SK-N-MC (cell line): Measurements from ENCODE around the gene HMG20B.
A peak's percentile ranks its signal among the peaks of the same experiment; 100 is the strongest.

Experiments used
- DNase-seq: peaks from one replicate; pipeline ENCODE4 v3.0.0-alpha.2; 2011; ENCODE audit warnings: low read depth, low spot score
- H3K27ac ChIP-seq: fragments of 200-600 bp; sonication (generic); 2 replicates; pipeline ENCODE4 v1.5.1; 2016; ENCODE audit warnings: mixed run types
- H3K36me3 ChIP-seq: fragments of 200-600 bp; sonication (generic); 2 replicates; pipeline ENCODE4 v1.6.1; 2017; ENCODE audit warnings: antibody characterized with exemption, low read length, mixed read lengths; ENCODE audit not compliant: insufficient read depth
- H3K4me3 ChIP-seq: fragments of 200-600 bp; sonication (generic); 2 replicates; pipeline ENCODE4 v1.5.1; 2016
- H3K9ac ChIP-seq: fragments of 200-600 bp; sonication (generic); 2 replicates; pipeline ENCODE4 v1.8.0; 2017; ENCODE audit warnings: mixed run types, mixed read lengths; ENCODE audit not compliant: insufficient read length
- H3K9me3 ChIP-seq: fragments of 200-600 bp; sonication (generic); 2 replicates; pipeline ENCODE4 v1.6.1; 2017; ENCODE audit warnings: low read depth, mild to moderate bottlenecking, antibody characterized with exemption, low read length, moderate library complexity, mixed read lengths
- EZH2 ChIP-seq: fragments of 200-600 bp; sonication (generic); IDR thresholded peaks from one replicate; pipeline ENCODE4 v1.6.1; 2017; ENCODE audit warnings: antibody characterized with exemption
- FOXP2 ChIP-seq: optimal IDR thresholded peaks from 2 replicates; pipeline ENCODE3; 2011; ENCODE audit warnings: mild to moderate bottlenecking, moderate library complexity; ENCODE audit not compliant: insufficient read depth; ENCODE audit errors: extremely low read length, control extremely low read depth
- POLR2AphosphoS5 ChIP-seq: IDR thresholded peaks from 2 replicates; pipeline ENCODE4 v1.6.1; 2012; ENCODE audit warnings: mild to moderate bottlenecking, low read depth, low read length, borderline replicate concordance

Gene HMG20B

GRCh38 chr19:3607303-3608078, 34.7 kb downstream of the HMG20B start:
- no peak for DNase-seq
- Histone ChIP-seq H3K36me3 (no peaks in the 10 kb centered on the region; the same call in 1 of the 2 replicates), H3K9ac (no peak overlapping the region), H3K27ac (no peak overlapping the region), H3K4me3 (no peak overlapping the region), H3K9me3 (no peaks in the 10 kb centered on the region)
- TF ChIP-seq FOXP2, result no peak
- TF ChIP-seq POLR2AphosphoS5, result peak; percentile 19; the same call in 1 of the 2 replicates
- no peak for TF ChIP-seq EZH2

GRCh38 chr19:3608079-3608641, 35.4 kb downstream of the HMG20B start:
- Histone ChIP-seq H3K9me3 (no peaks in the 10 kb centered on the region), H3K9ac (no peak overlapping the region), H3K36me3 (no peaks in the 10 kb centered on the region; the same call in 1 of the 2 replicates), H3K27ac (no peak overlapping the region), H3K4me3 (no peak overlapping the region)
- TF ChIP-seq POLR2AphosphoS5 (no peak), EZH2 (no peak), FOXP2 (no peak)
- no peak for DNase-seq

- DNase-seq, result no peak
- H3K4me3 ChIP-seq, result no peak overlapping the region
- H3K9ac ChIP-seq, result no peak overlapping the region
Measured at GRCh38 chr19:3608750-3609322, 36.1 kb downstream of the HMG20B start.

GRCh38 chr19:3609779-3610719, 37.3 kb downstream of the HMG20B start:
- H3K9me3 ChIP-seq, result no peaks in the 10 kb centered on the region
- no peaks in the 10 kb centered on the region; the same call in 1 of the 2 replicates for H3K36me3 ChIP-seq
- TF ChIP-seq EZH2 (no peak), FOXP2 (no peak), POLR2AphosphoS5 (no peak; the same call in 1 of the 2 replicates)
- H3K4me3 ChIP-seq, result no peak overlapping the region
- peak overlapping the region; percentile 67; the same call in 1 of the 2 replicates for H3K27ac ChIP-seq
- no peak for DNase-seq
- no peak overlapping the region for H3K9ac ChIP-seq

More at GRCh38 chr19:3608750-3609322, 36.1 kb downstream of the HMG20B start:
- no peaks in the 10 kb centered on the region for H3K9me3 ChIP-seq
- TF ChIP-seq POLR2AphosphoS5 (no peak), EZH2 (no peak), FOXP2 (no peak)
- no peaks in the 10 kb centered on the region; the same call in 1 of the 2 replicates for H3K36me3 ChIP-seq
- H3K27ac ChIP-seq, result no peak overlapping the region

GRCh38 chr19:3610745-3611717, 38.3 kb downstream of the HMG20B start:
- H3K9ac ChIP-seq, result no peak overlapping the region
- TF ChIP-seq EZH2 (no peak), FOXP2 (no peak), POLR2AphosphoS5 (no peak)
- DNase-seq, result no peak
- H3K4me3 ChIP-seq, result no peak overlapping the region
- H3K36me3 ChIP-seq, result no peaks in the 10 kb centered on the region; the same call in 1 of the 2 replicates
- H3K27ac ChIP-seq, result peak overlapping the region; percentile 67; the same call in 1 of the 2 replicates
- no peaks in the 10 kb centered on the region for H3K9me3 ChIP-seq

GRCh38 chr19:3611841-3612240, 39.1 kb downstream of the HMG20B start:
- no peak overlapping the region for H3K27ac ChIP-seq
- no peak for DNase-seq
- H3K9ac ChIP-seq, result no peak overlapping the region
- H3K9me3 ChIP-seq, result no peaks in the 10 kb centered on the region
- H3K4me3 ChIP-seq, result no peak overlapping the region
- H3K36me3 ChIP-seq, result no peaks in the 10 kb centered on the region; the same call in 1 of the 2 replicates
- no peak for TF ChIP-seq POLR2AphosphoS5
- TF ChIP-seq FOXP2, result no peak
- no peak for TF ChIP-seq EZH2

- no peak overlapping the region for H3K9ac ChIP-seq
- TF ChIP-seq FOXP2 (no peak), EZH2 (no peak), POLR2AphosphoS5 (no peak)
- DNase-seq, result no peak
- no peaks in the 10 kb centered on the region for H3K9me3 ChIP-seq
- no peak overlapping the region for H3K27ac ChIP-seq
- no peak overlapping the region for H3K4me3 ChIP-seq
- no peaks in the 10 kb centered on the region; the same call in 1 of the 2 replicates for H3K36me3 ChIP-seq
Measured at GRCh38 chr19:3612330-3612729, 39.6 kb downstream of the HMG20B start.
